GM12892 (cell line): ENCODE results near the gene PHF24.

ENCODE experiments used
- POLR2A ChIP-seq: IDR thresholded peaks from 2 replicates; pipeline ENCODE4 v1.6.1; 2011; ENCODE audit warnings: low read depth, low read length, control low read depth
- POLR2AphosphoS5 ChIP-seq: IDR thresholded peaks from 2 replicates; pipeline ENCODE4 v1.6.1; 2011; ENCODE audit warnings: low read depth, low read length, control low read depth

DNA sequence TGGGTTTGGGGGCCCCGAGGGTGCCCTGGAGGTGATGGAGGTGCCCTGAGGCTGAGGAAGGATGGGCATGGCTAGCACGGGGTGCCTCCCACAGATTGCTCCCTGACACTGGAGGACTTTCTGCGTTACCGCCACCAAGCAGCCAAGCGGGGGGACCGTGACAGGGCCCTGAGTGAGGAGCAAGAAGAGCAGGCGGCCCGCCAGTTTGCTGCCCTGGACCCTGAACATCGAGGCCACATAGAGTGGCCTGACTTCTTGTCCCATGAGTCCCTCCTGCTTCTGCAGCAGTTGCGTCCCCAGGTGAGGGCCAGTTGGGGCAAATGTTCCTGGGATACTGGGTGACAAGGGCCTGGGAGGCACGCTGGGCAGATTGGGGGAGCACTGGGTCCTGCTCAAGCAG lies 18.4 kb downstream of the PHF24 start:
- TF ChIP-seq POLR2A = no peak
- TF ChIP-seq POLR2AphosphoS5 = no peak
